ENCODE data around the gene ZNF862.
"Not testable (repeated sequence)": the region's sequence is repeated elsewhere in the genome, so short reads cannot be mapped to it uniquely, and the experiment has no call there.

The ZNF862 gene

DNA sequence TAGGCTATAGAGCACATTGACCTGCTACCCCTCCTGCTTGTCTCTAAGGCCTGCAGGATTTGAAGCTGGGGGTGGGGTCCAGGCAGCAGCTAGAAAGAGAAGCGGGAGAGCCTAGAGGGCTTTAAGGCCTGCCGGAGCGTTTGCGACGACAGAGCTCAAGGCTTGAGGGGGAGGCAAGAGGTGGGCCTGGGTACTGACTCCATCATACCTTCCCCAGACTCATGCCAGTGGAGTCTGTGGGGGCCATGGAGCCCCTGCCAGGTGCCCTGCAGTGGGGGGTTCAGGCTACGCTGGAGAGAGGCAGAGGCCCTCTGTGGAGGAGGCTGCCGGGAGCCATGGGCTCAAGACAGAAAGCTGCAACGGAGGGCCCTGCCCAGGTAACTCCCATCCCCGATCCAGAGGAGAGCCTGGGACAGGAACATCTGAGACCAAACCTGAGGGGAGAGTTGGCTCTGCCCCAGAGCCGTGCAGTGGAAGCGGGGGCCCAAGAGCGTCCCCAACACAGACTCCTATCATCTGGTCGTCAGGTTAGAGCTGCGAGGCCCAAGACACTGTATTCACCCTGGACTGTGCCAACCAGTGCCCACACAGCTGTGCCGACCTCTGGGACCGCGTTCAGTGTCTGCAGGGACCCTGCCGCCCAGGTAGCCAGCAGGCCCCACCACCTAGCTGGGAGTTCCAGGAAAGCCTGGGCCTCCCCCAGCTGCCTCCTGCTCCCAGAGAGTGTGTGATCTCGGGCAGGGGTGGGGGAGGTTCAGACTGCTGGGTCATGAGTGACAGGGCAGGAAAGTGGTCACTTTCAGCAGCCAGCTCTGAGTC is 13.2 kb upstream of the ZNF862 start:
- no peak for DNase-seq (ENCODE audit: low read depth)

- DNase-seq (ENCODE audit: low read depth) = no peak
Measured at GRCh38 chr7:149825567-149826343, 12.4 kb upstream of the ZNF862 start.

GRCh38 chr7:149826344-149827088 is 11.7 kb upstream of the ZNF862 start:
- no peak for DNase-seq (ENCODE audit: low read depth)

DNA sequence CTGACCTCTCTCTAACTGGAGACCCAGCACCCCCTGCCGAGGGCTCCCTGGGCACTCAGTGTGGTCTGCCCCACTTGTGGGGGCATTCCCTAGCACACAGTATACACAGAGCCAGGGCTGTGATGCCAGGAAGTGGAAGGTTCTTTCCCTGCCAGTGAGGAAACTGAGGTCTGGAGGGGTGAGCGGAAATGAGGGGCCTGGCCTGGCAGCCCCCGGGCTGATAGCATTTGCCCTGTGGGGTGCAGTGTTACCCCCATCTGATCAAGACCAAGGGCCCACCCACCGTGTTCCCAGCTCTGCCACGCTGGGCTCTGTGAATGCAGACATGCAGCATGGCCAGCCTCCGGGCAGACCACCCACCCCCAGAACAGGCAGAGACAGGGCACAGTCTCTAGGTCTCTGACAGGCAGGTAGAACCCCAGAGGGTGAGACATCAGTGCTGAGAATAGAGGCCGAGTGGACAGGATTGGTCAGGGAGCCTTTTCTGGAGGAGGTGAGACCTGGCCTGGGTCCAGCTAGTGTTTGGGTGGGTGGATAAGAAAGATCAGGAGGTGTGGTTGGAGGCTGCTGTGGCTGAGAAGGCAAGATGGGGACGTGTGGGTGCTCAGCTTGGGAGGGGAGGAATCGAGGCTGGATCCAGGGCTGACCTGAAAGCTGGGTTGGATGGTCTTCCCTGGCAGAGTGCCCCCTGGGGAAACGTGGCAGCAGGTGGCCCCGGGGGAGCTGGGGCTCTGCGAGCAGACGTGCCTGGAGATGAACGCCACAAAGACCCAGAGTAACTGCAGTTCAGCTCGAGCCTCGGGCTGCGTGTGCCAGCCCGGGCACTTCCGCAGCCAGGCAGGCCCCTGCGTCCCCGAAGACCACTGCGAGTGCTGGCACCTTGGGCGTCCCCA is 10.8 kb upstream of the ZNF862 start:
- DNase-seq (ENCODE audit: low read depth) = no peak

- DNase-seq (ENCODE audit: low read depth) = no peak
Measured at GRCh38 chr7:149828357-149829309, 9.5 kb upstream of the ZNF862 start.

- not testable (repeated sequence) for DNase-seq (ENCODE audit: low read depth)
Measured at GRCh38 chr7:149830527-149830926, 7.6 kb upstream of the ZNF862 start.

- no peak for DNase-seq (ENCODE audit: low read depth)
Measured at GRCh38 chr7:149830997-149831740, 7.0 kb upstream of the ZNF862 start.

- no peak for DNase-seq (ENCODE audit: low read depth)
Measured at GRCh38 chr7:149831741-149832219, 6.4 kb upstream of the ZNF862 start.

- DNase-seq (ENCODE audit: low read depth) = no peak
Measured at GRCh38 chr7:149832332-149833041, 5.7 kb upstream of the ZNF862 start.

GRCh38 chr7:149833495-149834130 is 4.6 kb upstream of the ZNF862 start:
- DNase-seq (ENCODE audit: low read depth) = no peak

- no peak for DNase-seq (ENCODE audit: low read depth)
Measured at GRCh38 chr7:149834601-149835000, 3.6 kb upstream of the ZNF862 start.

GRCh38 chr7:149836434-149836833 is 1.7 kb upstream of the ZNF862 start:
- DNase-seq (ENCODE audit: low read depth) = no peak

DNA sequence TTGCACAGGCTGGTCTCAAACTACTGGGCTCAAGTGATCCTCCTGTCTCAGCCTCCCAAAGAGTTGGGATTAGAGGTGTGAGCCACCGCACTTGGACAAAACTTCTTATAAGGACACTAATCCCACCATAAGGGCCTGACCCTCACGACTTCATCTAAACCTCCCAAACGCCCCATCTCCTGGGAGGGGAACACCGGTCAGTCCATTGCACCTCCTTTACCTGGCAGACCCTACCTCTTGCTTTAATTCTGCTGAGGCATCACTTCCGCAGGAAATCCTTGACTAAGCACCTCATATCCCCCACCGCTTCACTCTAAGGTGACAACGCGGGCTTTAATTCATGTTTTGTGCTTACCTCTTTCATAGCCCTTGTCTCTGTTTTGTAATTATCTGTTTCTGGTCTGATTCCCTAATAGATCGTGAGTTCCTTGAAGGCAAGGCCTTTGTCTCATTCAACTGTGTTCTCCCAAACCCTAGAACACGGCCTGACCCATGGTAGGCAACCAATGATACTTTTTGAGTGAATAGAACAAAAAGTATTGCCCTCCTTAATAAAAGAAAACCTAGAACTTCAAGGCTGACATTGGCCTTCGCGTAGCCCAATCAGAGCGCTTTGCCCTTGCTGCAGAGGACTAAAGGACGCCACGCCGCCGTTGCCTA is 481 bp upstream of the ZNF862 start:
- no peak for DNase-seq (ENCODE audit: low read depth)

GRCh38 chr7:149838992-149839408 is 825 bp downstream of the ZNF862 start:
- DNase-seq (ENCODE audit: low read depth) = no peak

DNA sequence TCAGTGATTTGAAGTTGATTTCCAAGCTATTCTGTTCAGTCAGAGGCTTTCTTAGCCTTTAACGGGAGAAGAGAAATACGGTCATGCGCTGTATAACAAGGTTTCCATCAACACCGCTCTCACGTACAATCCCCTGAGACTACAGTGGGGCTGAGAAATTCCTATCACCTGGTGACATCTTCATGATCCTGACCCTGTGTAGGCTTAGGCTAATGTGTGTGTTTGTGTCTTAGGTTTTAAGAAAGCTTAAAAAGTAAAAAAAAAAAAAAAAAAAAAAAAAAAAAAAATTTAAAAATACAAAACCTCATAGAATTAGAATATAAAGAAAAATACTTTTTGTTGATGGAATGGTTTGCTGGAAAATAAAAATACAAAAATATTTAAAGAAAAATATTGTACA is 1.8 kb downstream of the ZNF862 start:
- DNase-seq (ENCODE audit: low read depth) = no peak

- DNase-seq (ENCODE audit: low read depth) = no peak
Measured at GRCh38 chr7:149843566-149843965, 5.4 kb downstream of the ZNF862 start.

- no peak for DNase-seq (ENCODE audit: low read depth)
Measured at GRCh38 chr7:149844445-149844844, 6.3 kb downstream of the ZNF862 start.

Data from activated T-cell treated with anti-CD3 and anti-CD28 coated beads for 24 hours (primary cell).